SIG-M5 (cell line): ENCODE measurements around the gene ENG.
"Not testable (repeated sequence)": the region's sequence is repeated elsewhere in the genome, so short reads cannot be mapped to it uniquely, and the experiment has no call there.

ENCODE experiments used
- DNase-seq: peaks from one replicate; lab custom pipeline; 2025; lab: John Stamatoyannopoulos, UW

Gene ENG

GRCh38 chr9:127878652-127879390, 24.4 kb upstream of the ENG start:
- DNase-seq: no peak

DNA sequence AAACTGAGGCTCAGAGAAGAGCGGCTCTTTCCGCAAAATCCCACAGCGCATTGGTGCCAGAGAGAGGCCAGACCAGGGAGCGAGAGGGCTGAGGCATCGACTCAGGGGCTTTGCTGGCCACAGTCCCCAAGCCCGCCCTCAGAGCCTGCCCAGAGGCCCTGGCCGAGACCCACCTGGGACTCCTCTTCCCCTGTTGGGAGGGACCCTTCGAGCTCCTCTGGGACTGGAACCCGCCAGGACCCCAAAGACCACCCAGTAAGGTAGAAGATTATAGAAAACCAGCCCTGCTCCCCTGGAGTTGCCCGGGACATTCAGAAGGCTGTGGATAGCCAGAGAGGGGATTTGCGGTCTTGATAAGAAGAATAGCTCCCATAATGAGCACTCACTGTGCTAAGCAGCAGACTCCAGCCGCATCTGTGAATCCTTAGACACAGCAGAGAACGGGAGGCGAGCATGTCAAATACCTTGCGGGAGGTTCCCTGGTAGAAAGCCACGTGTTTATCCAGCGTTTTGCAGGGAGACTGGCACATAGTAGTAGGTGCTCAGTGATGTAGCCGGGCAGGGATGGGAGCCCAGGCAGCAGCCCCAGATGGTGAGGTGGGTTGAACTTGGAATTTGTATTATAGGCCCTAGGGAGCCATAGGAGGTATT, 23.7 kb upstream of the ENG start:
- DNase-seq: no peak

- no peak for DNase-seq
These were observed 23.1 kb upstream of the ENG start, which contains the start of gene AK1 for GRCh38 chr9:127877566-127877998. TSS of gene AK1 (minus strand) at chr9:127877675. CDS start at chr9:127874617, 3,058 bp downstream.

- no peak for DNase-seq
These were observed 22.5 kb upstream of the ENG start for GRCh38 chr9:127876764-127877562.

DNA sequence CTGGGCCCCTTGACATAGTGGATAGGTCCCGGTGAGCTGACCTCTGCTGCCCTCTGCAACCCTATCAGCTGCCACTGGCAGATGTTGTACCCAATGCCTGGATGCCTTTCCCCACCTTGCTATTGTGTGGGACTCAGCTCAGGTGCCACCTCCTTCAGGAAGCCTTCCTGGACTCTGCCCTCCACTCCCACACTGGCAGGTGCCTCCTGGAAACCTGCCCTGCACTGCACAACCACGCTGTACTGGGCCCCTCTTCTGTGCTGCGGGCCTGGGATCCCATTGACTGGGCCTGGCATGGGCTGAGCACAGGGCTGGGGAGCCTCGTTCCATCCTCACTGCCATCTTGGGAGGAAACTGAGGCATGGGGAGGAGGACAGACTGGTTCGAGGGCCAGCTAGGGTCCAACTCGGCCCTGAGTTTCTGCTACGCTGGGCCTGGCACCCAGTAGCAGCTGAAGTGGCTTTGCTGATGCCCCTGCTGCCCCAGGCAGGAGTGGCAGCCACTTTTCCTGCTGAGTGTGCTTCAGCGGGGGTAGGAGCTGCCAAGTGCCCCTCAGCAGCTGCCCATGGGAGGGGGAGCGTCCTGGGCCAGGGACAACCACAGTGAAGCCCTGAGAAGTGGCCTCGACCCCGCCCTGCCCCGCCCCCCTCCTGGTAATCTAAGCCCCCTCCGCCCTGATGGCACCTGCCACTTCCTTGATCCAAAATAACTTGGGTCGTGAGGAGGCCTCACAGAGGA, 21.7 kb upstream of the ENG start:
- no peak for DNase-seq

GRCh38 chr9:127875306-127875966, 21.0 kb upstream of the ENG start:
- DNase-seq: no peak

- DNase-seq: no peak
These were observed 20.1 kb upstream of the ENG start for GRCh38 chr9:127874301-127875221.

GRCh38 chr9:127873886-127874285, 19.4 kb upstream of the ENG start:
- DNase-seq: no peak

- no peak for DNase-seq
These were observed 18.8 kb upstream of the ENG start for GRCh38 chr9:127873223-127873691.

GRCh38 chr9:127872369-127873222, 18.1 kb upstream of the ENG start:
- DNase-seq: no peak

DNA sequence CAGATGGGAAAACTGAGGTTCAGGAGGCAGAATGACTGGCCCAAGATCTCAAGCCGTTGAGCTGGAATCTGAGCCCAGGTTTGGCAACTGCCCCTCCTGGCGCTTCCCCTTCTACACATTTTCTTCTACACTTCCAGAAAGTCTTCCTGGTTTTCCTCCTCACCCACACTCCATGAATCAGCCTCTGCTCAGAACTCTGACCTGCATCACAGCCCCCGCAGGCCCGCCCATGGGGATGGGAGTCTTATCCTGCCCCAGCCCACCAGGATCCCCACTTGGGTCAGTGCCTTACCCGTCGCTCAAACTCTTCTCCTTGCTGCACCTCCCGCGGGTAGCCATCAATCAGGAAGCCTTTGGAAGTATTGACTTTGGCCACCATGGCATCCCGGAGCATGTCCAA, 17.1 kb upstream of the ENG start:
- DNase-seq: no peak

GRCh38 chr9:127870887-127871286, 16.4 kb upstream of the ENG start:
- DNase-seq: no peak

GRCh38 chr9:127870153-127870491, 15.7 kb upstream of the ENG start:
- not testable (repeated sequence) for DNase-seq

GRCh38 chr9:127869310-127870152, 15.1 kb upstream of the ENG start:
- no peak for DNase-seq

DNA sequence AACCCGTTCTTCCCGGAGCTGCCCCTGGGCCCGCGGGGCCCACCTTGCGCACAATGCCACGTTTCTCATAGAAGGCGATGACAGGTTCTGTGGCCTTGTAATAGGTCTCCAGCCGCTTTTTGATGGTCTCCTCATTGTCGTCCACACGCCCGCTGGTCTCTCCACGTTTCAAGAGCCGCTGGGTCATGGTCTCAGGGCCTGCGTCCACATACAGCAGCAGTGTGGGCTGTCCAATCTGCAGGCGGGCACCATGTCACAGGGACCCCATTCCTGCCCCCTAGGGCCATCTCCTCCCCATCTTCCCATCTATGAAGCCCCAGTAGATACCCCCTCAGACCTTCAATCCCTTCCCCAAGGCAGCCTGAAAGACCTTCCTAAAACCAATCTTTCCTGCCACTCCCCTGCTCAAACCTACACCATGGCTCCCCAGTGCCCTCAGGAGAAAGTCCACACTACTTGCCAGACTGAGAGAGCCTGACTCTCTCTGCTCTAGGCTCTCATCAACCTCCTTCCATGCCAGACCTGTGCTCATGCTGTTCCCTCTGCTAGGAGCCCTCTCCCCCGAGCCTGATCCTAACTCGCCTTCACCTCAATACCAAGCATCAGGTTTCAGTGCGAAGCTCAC, 13.9 kb upstream of the ENG start:
- no peak for DNase-seq

- DNase-seq: no peak
These were observed 13.2 kb upstream of the ENG start for GRCh38 chr9:127867356-127868277.

GRCh38 chr9:127866535-127866934, 12.1 kb upstream of the ENG start:
- no peak for DNase-seq
